Spleen (tissue), 7 donors: Measurements from ENCODE around the gene SH3BGRL3.
A peak's percentile ranks its signal among the peaks of the same experiment; 100 is the strongest.

Source experiments
- CTCF ChIP-seq, 11 experiments: fragments of 200-600 bp in 7 of 11; fragments of 450-650 bp in 4 of 11; sonication (generic) in 4 of 11; IDR thresholded peaks in 8 of 11; conservative IDR thresholded peaks in 3 of 11; 1 replicate in 7 of 11; 2 replicates in 4 of 11; pipeline versions ENCODE4 v1.4.0 to v1.8.0; 2016 to 2021; ENCODE audit warnings: antibody characterized with exemption in 11 of 11, inconsistent platforms in 4 of 11, mild to moderate bottlenecking in 1 of 11
- POLR2AphosphoS5 ChIP-seq, 3 donors: sonication (generic); formaldehyde crosslinking; IDR thresholded peaks; one replicate each; pipeline ENCODE4 v1.5.1; 2017; ENCODE audit warnings: antibody characterized with exemption in 3 of 3
- donor health status: DM: no; HTN: no; CAD: no; lungs with moderate emphysema.
- donor health status: DM: no; HTN: no; CAD: no.
- donor health status: DM: no; HTN: no; CAD: no.

DNA sequence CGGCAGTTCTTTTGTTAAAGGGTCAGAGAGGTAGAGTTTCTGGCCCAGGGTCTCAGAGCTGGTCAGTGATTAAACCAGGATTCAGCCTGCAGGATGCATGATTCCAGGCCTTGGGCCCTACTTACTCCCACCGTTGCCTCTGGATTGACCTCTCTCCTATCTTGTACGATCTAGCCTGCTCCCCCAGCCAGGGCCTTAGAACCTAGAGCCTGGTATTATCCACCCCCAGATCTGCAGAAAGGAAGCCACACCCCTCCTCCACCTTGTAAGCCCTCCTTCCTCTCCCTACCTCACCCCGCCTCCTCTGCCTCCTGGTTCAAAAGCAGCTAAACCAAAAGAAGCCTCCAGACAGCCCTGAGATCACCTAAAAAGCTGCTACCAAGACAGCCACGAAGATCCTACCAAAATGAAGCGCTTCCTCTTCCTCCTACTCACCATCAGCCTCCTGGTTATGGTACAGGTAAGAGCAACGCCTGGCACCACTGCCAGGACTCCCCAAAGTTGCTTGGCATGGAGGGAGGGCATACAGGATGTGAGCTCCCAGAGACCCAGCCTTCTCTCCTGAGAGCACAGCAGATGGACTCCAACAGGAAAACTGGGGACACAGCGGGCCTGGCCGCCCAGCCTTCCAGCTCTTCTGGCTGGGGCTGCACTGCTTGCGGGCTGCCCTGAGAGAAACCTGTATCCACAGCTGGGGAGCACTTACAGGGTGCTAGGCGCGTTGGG is 37.9 kb downstream of the SH3BGRL3 start, which contains the start of gene CD52:
- TF ChIP-seq CTCF (IDR thresholded peaks at IDR 0.05 in 8 of 11, conservative IDR thresholded peaks at IDR 0.05 in 3 of 11), result no peak
- peak; percentile 51 to 95 (median 64) for TF ChIP-seq POLR2AphosphoS5 (IDR thresholded peaks at IDR 0.05)
